Gastroesophageal sphincter (tissue), 4 donors: ENCODE results near the gene SPACA9. TPM values are rescaled to one million over a fixed set of nuclear protein-coding genes. Genes with fewer than 3 reads are reported as not detected.

Experiments
- ATAC-seq: fragments of 150-250 bp; one replicate; pipeline ENCODE4 v1.9.1; 2016; ENCODE audit warnings: mild to moderate bottlenecking, moderate library complexity
- H3K27ac ChIP-seq, 4 donors: fragments of 200-600 bp; sonication (generic) in 3 of 4; 1 replicate in 3 of 4; 2 replicates in 1 of 4; pipeline ENCODE4 v1.5.1; 2016 to 2019
- H3K27me3 ChIP-seq: fragments of 200-600 bp; sonication (generic); one replicate; pipeline ENCODE4 v1.5.1; 2019
- H3K36me3 ChIP-seq, 2 donors: fragments of 200-600 bp; sonication (generic); one replicate each; pipeline ENCODE4 v1.5.1; 2019; ENCODE audit warnings: control low read depth in 1 of 2
- H3K4me1 ChIP-seq, 3 donors: fragments of 200-600 bp; sonication (generic); 1 replicate in 2 of 3; 2 replicates in 1 of 3; pipeline ENCODE4 v1.5.1; 2016 to 2019; ENCODE audit warnings: control low read depth in 2 of 3
- H3K4me3 ChIP-seq, 2 donors: fragments of 200-600 bp; sonication (generic); one replicate each; pipeline ENCODE4 v1.5.1; 2019; ENCODE audit warnings: mild to moderate bottlenecking in 1 of 2, moderate library complexity in 1 of 2
- H3K9me3 ChIP-seq, 3 donors: fragments of 200-600 bp; sonication (generic); one replicate each; pipeline ENCODE4 v1.5.1; 2017 to 2019; ENCODE audit warnings: control low read depth in 2 of 3
- EP300 ChIP-seq: sonication (generic); formaldehyde crosslinking; IDR thresholded peaks from one replicate; pipeline ENCODE4 v1.6.1; 2017; ENCODE audit warnings: antibody characterized with exemption, mild to moderate bottlenecking
- POLR2A ChIP-seq, 2 donors: fragments of 450-650 bp; IDR thresholded peaks; one replicate each; pipeline ENCODE4 v1.6.1; 2017; ENCODE audit warnings: antibody characterized with exemption in 2 of 2, mild to moderate bottlenecking in 2 of 2, moderate library complexity in 1 of 2
- POLR2AphosphoS5 ChIP-seq: sonication (generic); formaldehyde crosslinking; IDR thresholded peaks from one replicate; pipeline ENCODE4 v1.6.1; 2017; ENCODE audit warnings: antibody characterized with exemption
- WGBS, 2 donors: methylation state at CpG; one replicate each; pipeline ENCODE4 v1.1.5; 2018; ENCODE audit warnings: low coverage in 1 of 2; 5-methylcytosine and 5-hydroxymethylcytosine counted together
- total RNA-seq, 4 donors: library from RNA; depleted of rRNA; stranded (reverse); fragments of >200 nt; gene quantifications; one replicate each; pipeline ENCODE4 v1.1.0, GENCODE V29; 2016
- TF ChIP-seq, protein P1 (sequence below), 4 experiments: fragments of 200-600 bp in 2 of 4; fragments of 450-650 bp in 2 of 4; sonication (generic) in 1 of 4; IDR thresholded peaks; one replicate each; pipeline ENCODE4 v1.5.1; 2017 to 2019; ENCODE audit warnings: antibody characterized with exemption in 4 of 4, mild to moderate bottlenecking in 2 of 4, moderate library complexity in 2 of 4

SPACA9 gene
- total RNA-seq, 4 donors from 2014 or later = 2.6 to 8.2 (median 3.9) TPM

DNA sequence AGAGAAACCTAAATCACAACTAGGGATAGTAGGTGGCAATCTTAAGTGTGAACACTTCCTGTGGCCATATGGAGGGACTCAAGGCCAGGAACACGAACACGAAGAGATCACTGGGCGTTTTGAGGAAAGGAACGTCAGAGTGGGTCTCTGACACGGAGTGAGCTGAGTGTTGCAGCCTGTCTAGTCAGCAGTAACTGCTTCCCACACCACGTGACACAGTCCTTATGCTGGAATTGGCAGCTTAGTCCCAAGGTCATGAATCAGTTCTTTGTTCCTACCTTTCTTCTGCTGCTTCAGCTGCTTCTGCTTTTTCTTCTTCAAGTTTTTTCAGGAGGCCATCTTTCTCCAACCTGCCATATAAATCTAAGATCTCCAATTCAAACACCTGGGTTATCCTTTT is 18.2 kb downstream of the SPACA9 start:
- peaks cover 8 to 98% of the 10 kb centered on the region in 2 donors for H3K36me3 ChIP-seq
- H3K4me3 ChIP-seq = no peak overlapping the region
- H3K9me3 ChIP-seq = no peaks in the 10 kb centered on the region
- TF ChIP-seq EP300 = no peak
- no peak for TF ChIP-seq POLR2A (IDR thresholded peaks at IDR 0.05)
- TF ChIP-seq POLR2AphosphoS5 = no peak
- TF ChIP-seq, protein P1, sequence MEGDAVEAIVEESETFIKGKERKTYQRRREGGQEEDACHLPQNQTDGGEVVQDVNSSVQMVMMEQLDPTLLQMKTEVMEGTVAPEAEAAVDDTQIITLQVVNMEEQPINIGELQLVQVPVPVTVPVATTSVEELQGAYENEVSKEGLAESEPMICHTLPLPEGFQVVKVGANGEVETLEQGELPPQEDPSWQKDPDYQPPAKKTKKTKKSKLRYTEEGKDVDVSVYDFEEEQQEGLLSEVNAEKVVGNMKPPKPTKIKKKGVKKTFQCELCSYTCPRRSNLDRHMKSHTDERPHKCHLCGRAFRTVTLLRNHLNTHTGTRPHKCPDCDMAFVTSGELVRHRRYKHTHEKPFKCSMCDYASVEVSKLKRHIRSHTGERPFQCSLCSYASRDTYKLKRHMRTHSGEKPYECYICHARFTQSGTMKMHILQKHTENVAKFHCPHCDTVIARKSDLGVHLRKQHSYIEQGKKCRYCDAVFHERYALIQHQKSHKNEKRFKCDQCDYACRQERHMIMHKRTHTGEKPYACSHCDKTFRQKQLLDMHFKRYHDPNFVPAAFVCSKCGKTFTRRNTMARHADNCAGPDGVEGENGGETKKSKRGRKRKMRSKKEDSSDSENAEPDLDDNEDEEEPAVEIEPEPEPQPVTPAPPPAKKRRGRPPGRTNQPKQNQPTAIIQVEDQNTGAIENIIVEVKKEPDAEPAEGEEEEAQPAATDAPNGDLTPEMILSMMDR (IDR thresholded peaks at IDR 0.05) = no peak
- ATAC-seq = no peak
- no peaks in the 10 kb centered on the region for H3K27me3 ChIP-seq
- H3K27ac ChIP-seq = no peak overlapping the region
- WGBS, 2 donors = 51 to 54% methylated on average over 6 of the region's 6 CpGs
- H3K4me1 ChIP-seq = no peaks in the 10 kb centered on the region

- no peak for ATAC-seq
These were observed 19.4 kb downstream of the SPACA9 start for GRCh38 chr9:132898051-132898450.

GRCh38 chr9:132901858-132902831 is 23.4 kb downstream of the SPACA9 start:
- Histone ChIP-seq H3K36me3 (peaks cover 3 to 95% of the 10 kb centered on the region in 2 donors), H3K9me3 (no peaks in the 10 kb centered on the region), H3K27me3 (no peaks in the 10 kb centered on the region), H3K4me1 (no peaks in the 10 kb centered on the region), H3K4me3 (no peak overlapping the region), H3K27ac (peak overlapping the region in 1 of 4 donors; percentile 34)
- 33 to 53% methylated on average over 7 to 8 of the region's 11 CpGs for WGBS, 2 donors
- TF ChIP-seq, protein P1 (IDR thresholded peaks at IDR 0.05) = peak; percentile 86 to 97 (median 92)
- TF ChIP-seq POLR2AphosphoS5 = no peak
- no peak for TF ChIP-seq POLR2A (IDR thresholded peaks at IDR 0.05)
- no peak for TF ChIP-seq EP300
- peak; percentile 89 for ATAC-seq

More at GRCh38 chr9:132898051-132898450, 19.4 kb downstream of the SPACA9 start:
- no peaks in the 10 kb centered on the region for H3K27me3 ChIP-seq
- H3K4me3 ChIP-seq = no peak overlapping the region
- TF ChIP-seq EP300 (no peak), POLR2AphosphoS5 (no peak), POLR2A (IDR thresholded peaks at IDR 0.05) (no peak)
- TF ChIP-seq, protein P1 (IDR thresholded peaks at IDR 0.05) = no peak
- no peaks in the 10 kb centered on the region for H3K4me1 ChIP-seq
- no peaks in the 10 kb centered on the region for H3K9me3 ChIP-seq
- H3K27ac ChIP-seq = no peak overlapping the region
- H3K36me3 ChIP-seq = peaks cover 8 to 96% of the 10 kb centered on the region in 2 donors
- 87 to 91% methylated on average over 7 of the region's 7 CpGs for WGBS, 2 donors

GRCh38 chr9:132903574-132904492 is 25.1 kb downstream of the SPACA9 start:
- no peak for ATAC-seq
- 76 to 77% methylated on average over 6 to 9 of the region's 13 CpGs for whole genome bisulfite sequencing, 2 donors
- no peak overlapping the region for H3K4me3 ChIP-seq
- no peak overlapping the region for H3K27ac ChIP-seq
- no peak for TF ChIP-seq POLR2AphosphoS5
- TF ChIP-seq POLR2A (IDR thresholded peaks at IDR 0.05) = no peak
- TF ChIP-seq, protein P1 (IDR thresholded peaks at IDR 0.05) = no peak
- TF ChIP-seq EP300 = no peak
- H3K36me3 ChIP-seq = peaks cover 3 to 95% of the 10 kb centered on the region in 2 donors
- no peaks in the 10 kb centered on the region for H3K4me1 ChIP-seq
- H3K9me3 ChIP-seq = no peaks in the 10 kb centered on the region
- H3K27me3 ChIP-seq = no peaks in the 10 kb centered on the region
